HG02943 (cell line): Measurements from ENCODE around the gene ME2.
"Not testable (repeated sequence)": the region's sequence is repeated elsewhere in the genome, so short reads cannot be mapped to it uniquely, and the experiment has no call there.

ENCODE experiments used
- ATAC-seq: cut with Tn5 transposase; IDR thresholded peaks from one replicate; pipeline ENCODE4 v1.9.1; 2021; ENCODE audit warnings: mild to moderate bottlenecking, low read depth, moderate library complexity; ENCODE audit not compliant: unreplicated experiment

Gene ME2

DNA sequence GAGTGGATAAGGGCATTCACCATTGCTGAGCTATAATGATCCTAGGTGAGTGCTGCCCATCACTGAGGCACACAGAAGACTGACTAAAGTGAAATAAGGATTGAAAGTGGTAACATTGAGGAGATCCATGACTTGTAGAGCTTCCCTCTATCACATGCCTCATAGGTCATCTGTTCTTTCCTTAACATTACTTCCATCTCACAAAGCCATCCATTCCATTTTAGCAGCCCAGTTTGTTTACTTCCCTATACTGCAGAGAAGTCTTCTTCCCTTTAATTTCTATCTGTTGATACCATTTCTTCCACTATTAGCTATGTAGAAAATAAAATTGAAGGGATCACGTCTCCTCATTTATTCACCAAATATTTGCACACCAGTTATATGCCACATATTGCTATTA, 32.1 kb downstream of the ME2 start:
- ATAC-seq = no peak

DNA sequence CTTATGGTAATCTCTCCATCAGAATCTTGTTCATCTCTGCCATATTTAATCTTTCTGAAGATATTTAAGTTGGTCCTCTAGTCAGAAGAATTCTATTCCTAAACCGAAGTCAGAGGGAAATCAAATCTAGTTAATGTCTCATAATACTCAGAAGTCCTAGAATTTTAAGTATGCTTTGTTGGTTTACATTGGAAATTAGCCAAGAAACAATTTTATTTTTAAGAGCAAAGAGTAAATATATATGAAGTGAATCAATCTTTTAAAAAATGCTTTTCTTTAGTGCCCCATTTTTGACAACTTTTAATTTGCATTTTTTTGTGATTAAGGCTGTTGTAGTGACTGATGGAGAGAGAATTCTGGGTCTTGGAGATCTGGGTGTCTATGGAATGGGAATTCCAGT, 38.1 kb downstream of the ME2 start:
- ATAC-seq = no peak

DNA sequence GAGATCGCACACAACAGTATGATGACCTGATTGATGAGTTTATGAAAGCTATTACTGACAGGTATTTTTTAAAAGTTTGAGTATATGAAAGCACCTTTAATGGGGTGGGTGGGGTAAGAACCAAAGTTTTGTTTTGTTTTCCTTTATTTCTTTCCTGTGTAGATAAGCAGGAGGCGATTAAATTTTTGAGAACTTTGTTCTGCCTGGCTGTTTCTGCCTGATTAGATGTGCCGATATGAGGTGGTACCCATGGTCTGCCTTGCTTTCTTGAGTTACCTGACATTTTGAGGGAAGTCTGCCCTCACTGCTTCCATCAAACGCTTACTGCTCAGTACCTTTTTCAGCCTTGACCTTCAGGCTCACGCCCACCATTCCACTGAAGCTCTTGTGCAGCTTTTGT, 39.2 kb downstream of the ME2 start:
- no peak for ATAC-seq

DNA sequence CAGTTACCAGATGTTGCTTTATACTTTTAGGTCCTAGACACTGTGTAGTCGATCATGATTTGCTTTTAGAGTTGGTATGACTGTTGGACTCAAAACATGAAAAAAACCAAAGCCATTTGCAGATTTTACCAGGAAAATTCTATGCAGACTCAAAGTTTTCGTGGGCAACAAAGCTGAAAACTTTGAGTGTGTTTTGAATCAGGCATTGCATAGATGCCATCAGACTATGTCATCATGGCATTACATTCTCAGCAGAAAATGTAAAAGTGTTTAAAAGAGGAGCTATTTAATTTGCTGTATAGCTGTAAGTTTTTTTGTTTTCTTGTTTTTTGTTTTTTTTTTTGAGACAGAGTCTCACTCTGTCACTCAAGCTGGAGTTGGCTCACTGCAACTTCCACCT, 45.5 kb downstream of the ME2 start:
- no peak for ATAC-seq

DNA sequence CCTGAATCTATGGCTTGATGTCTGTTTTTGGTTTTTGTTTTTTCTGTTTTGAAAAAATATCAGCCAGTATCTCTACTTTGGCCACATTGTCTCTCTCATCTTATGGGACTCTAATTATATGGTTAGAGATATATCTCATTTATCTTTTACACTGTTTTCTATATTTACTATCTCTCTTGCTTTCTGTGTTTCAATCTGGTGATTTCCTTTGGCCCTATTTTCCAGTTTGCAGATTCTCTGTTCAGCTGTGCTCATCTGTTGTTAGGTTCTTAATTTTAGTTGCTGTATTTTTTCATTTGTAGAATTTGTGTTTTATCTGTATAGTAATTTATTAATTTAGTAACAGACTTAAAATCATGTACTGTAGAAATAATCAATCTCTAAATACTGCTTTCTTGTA, 47.6 kb downstream of the ME2 start:
- no peak for ATAC-seq

DNA sequence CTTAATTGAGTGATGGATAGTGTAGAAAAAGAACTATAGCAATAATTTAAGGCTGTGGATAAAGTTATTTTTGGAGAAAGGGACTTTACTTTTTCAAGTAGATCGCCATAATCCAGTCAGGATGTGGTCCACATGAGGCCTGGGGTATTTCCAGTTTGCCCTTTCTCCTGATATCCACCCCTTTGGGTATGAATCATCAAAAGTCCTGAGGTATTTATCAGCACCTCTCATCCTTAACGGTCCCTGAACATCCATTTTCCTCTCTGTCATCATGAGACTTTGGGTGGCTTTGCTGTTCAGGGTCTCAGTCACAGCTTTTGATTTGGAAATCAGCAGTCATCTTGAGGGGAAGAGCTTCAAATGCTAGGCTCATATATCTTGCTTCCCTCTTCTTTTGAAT, 49.6 kb downstream of the ME2 start:
- ATAC-seq = no peak

DNA sequence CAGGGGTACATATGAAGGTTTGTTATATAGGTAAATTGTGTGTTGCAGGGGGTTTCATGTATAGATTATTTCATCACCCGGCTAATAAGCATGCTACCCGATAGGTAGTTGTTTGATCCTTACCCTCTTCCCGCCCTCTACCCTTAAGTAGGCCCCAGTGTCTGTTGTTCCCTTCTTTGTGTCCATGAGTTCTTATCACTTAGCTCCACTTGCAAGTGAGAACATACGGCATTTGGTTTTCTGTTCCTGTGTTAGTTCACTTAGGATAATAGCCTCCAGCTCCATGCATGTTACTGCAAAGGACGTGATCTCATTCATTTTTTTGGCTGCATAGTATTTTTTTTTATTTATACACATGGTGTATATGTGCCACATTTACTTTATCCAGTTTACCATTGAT, 54.8 kb downstream of the ME2 start:
- no peak for ATAC-seq

DNA sequence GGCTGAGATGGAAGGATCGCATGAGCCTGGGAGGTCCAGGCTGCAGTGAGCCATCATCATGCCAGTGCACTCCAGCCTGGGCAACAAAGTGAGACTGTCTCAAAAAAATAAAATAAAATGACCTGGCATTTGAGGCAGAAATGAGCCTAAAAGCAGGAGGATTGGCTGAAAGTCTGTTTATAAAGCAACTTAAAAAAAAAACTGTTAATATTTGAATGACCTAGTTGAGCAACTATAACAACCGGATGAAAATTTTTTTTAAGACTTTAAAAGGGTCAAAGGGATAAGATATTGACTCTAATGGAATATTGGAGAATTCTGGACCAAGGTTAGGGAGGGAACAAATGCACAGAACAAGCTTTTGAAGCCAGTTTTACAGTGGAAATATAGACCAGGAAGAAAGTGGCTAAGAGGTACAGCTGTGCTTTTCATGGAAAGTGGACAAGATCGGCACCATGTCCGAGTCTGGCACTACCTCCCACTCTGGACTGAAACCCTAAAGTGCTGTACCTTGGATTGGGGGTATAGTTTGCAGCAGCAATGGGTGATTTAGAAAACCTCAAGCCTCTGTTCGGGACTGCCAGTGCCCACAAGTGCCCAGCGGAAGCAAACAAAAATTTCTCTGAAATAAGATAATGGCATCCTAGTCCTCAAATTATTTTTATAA, 55.8 kb downstream of the ME2 start:
- no peak for ATAC-seq

DNA sequence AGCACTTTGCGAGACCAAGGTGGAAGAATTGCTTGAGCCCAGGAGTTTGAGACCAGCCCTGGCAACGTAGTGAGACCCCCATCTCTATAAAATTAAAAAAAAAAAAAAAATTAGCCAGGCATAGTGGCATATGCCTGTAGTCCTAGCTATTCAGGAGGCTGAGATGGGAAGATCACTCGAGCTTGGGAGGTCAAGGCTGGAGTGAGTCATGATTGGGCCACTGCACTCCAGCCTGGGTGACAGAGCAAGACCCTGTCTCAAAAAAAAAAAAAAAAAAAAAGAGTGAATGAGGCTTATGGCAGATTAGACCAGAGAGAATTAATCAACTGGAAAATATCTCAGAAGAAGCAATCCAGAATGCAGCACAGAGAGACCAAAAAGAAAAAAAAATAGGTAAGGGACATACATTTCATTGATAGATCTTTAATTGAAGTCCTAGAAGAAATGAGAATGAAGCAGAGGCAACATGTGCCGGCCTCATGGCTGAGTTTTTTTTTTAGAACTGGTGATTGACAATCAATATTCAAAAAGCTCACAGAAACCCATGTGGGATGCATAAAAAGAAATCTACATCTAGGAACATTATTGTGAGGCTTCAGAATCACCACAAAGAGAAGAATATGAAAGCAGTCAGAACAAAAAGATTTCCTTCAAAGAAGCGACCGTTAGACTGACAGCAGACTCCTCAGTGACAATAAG, 56.7 kb downstream of the ME2 start:
- ATAC-seq = no peak

DNA sequence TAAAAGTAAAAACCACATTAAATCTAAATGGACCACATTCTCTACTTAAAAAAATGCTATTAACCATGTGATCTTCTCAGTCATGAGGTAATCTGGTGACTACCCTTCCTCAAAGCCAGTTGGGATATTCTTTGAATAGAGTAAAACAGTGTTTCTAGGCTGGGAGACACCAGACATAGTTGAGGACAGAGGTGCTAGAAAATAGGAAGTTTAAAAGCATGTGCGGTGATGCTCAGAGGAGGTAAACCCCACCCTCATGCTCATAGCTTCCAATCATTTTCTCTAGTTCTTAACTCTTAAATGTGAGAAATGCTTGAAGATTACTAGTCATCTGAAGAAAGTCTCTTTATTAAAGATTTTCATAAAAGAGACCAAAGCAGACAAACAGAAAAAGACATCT, 58.3 kb downstream of the ME2 start:
- ATAC-seq = no peak

DNA sequence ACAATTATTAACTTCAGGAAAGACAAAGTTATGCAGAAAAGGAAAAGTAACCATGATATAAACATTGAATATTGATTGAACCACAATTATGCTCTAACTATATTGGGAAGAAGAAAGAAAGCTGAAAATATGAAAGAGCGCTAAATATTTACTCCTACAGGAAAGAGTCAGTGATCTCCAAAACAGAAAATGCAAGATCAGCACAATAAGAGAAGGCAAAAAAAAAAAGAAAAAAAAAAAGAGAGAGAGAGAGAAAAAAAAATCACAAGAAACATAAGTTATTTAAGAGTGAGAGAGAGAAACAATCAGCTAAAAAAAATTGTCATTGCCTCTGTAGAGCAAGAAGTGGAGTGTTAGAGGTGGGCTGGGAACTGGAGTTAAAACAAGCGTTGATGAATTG, 60.0 kb downstream of the ME2 start:
- ATAC-seq = no peak

DNA sequence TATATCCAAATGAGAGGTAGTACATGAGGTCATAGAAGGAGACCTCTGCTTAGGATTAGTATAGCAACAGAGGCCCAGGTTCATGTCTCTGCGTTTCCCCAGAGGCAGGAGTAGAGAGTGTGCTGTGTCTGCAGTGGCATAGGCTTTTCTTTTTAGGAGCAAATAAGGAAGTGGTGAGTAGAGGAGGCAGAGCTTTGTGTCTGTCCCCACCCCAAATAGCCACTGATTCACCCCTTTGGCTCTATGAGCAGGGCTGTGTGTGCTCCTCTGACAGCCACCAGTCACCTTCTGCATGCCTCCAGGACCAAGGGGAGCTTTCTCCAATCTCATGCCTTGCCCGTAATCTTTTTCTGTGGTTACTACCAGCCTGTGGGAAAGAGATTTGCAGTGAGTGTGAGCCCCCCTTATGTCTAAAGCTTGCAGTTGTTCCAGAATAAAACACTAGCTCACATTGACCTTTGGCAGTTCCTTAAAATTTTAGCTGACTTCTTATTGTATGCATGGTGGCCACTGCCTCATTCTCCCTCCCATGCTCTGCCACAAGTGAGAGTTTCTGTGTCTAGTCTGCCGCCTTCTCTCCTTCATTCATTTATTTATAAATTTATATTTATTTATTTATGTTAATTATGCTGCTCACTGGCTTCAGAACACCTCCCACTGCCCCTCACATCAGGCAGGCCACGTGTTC, 65.5 kb downstream of the ME2 start:
- no peak for ATAC-seq

DNA sequence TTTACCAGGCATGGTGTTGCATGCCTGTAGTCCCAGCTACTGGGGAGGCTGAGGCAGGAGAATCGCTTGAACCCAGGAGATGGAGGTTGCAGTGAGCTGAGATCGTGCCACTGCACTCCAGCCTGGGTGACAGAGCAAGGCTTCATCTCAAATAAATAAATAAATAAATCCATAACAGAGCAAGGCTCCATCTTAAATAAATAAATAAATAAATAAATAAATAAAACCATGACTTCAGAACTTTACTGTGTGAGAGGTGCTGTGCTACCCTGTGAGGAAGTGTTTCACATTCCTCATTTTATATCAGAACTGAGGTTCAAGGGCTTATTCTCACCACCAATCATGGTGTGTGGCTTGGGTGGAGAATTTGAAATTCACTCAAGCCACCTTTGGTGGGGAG, 67.0 kb downstream of the ME2 start:
- not testable (repeated sequence) for ATAC-seq

DNA sequence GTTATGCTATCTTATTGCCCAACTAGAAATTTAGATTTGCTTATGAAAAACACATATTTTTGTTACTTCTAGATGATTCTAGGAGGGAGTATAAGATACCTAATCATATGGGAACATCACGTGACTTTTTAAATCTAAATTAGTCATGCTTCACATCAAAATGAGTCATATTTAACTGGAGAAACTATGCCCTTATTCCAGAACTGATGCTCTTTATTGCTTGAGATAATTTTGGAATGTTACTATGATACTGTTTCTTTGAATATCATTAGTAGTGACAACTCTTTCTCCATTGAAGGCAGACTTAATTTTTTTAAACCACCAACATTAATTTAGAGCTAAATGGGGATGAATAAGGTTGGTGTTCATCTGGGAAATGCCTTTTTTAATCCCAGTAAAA, 69.0 kb downstream of the ME2 start:
- no peak for ATAC-seq

DNA sequence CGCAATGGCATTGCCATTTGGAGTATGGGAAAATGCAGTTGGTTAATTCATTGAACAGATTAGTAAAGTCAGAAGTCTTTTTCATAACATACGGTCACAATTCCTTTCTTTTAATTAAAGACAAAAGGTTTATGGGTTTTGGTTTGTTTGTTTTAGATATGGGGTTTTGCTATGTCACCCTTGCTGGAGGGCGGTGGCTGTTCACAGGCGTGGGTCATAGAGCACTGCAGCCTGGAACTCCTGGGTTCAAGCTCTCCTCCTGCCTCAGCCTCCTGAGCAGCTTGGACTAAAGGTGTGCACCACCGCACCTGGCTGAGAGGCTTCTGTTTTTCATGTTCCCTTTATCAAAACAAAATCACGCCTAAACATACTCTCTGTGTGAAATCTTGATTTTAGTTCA, 70.3 kb downstream of the ME2 start:
- ATAC-seq = no peak

DNA sequence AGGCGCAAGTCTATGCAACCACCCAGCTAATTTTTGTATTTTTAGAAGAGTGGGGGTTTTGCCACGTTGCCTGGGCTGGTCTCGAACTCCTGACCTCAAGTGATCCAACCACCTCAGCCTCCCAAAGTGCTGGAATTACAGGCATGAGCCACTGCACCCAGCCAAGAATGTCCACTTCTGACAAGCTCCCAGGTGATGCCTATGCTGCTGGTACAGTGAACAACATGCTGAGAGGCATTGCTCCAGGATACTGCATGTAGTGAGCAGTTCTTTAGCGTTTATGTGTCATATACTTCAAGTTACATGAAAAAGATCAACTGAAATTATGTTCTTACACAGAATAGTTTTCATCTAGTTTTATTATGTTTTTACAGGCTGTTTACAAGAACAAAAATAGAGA, 71.7 kb downstream of the ME2 start:
- no peak for ATAC-seq

DNA sequence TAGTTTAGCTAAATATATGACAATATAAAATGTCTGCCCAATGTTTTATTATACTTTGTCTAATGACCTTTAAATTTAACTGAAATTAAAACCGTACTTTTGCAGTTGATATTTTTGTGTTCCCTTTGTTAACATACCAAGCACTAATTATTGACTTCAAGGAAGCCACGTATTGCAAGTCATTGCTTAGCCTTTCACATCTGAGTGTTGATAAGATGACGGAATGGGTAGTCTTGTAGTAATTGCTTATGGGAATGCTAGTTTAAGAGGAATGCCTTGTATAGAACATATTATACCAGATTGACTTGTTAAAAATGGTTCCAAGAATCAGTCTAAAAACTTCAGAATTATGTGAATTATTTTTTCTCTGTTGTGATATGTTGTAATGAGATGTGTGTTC, 74.9 kb downstream of the ME2 start:
- ATAC-seq = no peak

DNA sequence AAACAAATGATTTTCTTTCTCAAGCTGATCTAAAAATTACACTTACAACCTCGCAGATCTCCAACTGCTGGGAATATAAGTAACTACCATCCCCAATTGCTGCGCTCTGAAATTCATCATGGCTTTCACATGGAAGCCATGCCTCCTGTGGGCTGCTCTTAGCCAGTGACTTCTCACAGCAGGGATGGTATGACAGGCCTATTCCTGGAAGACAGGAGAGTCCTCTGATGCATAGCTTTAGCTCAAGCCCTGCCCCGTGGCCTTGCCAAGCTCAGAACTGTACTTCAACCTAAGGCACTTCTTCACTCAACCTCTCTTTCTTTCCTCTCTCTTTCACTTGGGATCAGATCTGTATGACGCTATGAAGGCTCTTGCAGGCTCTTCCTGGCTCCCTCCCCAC, 76.3 kb downstream of the ME2 start:
- no peak for ATAC-seq

DNA sequence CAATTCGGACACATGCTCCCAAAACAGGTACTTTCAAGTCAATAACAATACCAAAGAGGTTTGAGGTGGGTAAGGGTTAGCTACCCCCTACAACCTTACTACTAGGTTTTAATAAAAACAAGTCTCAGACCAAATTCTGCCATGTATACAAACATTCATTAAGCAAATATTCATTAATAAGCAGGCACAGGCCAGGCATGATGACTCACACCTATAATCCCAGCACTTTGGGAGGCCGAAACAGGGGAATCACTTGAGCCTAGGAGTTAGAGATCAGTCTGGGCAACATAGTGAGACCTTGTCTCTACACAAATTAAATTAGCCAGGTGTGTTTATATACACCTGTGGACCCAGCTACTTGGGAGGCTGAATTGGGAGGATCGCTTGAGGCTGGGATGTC, 77.2 kb downstream of the ME2 start:
- ATAC-seq = no peak

DNA sequence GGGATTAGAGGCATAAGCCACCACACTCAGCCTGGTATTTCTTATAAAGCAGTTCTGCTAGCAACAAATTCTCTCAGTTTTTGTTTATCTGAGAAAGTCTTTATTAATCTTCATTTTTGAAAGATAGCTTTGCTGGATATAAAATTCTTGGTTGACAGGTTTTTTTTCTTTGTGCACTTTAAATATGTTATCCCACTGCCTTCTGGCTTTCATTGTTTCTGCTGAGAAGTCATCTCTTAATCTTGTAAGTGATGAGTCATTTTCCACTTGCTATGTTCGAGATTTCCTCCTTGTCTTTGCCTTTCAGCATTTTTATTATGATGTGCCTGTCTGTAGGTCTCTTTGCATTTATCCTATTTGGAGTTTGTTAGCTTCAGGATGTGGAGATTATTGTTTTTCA, 83.1 kb downstream of the ME2 start:
- ATAC-seq = no peak

DNA sequence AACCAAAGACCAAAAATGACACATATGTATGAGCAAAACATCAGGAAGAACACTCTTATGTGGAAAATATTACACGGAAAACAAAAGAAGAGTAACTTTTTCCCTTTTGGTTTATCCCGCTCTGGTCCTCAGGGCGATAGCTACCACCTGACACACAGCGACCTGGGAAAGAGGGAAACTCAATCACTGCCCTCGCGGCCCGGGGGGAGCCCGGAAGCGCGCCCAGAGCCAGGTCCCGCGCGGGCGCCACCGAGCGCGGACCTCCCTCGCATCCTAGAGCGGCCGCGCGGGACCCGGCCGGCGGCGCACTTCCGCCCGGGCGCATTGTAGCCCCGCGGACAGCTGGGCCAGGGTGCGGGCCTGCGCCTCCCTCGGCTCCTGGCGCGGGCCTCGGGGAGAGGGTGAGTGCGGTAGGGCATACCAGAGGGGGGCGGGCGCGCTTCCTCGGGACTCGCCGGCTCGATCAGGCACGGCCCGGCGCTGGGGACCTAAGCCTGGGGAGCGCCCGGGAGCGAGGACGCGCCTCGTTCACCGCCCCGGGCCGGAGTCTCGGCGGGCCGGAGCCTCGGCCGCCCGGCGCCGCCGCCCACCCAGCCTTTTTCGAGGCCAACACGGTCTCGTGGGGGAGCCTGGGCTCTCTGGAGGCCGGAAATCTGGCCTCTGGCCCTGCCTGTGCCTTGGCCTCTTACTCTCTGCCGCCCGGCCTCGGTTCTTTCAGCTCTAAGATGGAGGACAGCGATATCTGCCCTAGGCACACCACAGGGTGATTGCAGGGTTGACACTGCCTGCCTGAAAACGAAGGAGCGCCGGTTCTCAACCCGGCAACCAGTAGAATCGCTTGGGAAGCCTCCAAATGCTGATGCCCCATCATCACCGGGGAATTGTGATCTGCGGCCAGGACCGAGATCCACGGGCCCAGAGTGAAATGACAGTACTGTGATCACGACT, 89.1 kb downstream of the ME2 start, which contains the start of gene ELAC1:
TSS of gene ELAC1 (plus strand) at position 327 of the 948 bp plus-strand sequence. CDS start 6,365 bp downstream, outside the sequence.
- ATAC-seq = peak; percentile 84
